ENCODE measurements around the gene TLE6.
"Not testable (repeated sequence)": the region's sequence is repeated elsewhere in the genome, so short reads cannot be mapped to it uniquely, and the experiment has no call there.

Gene TLE6

GRCh38 chr19:3029065-3029923 is 51.9 kb downstream of the TLE6 start, which contains the start of gene TLE2:
Gene TLE2 (minus strand): TSS chr19:3029280. CDS start chr19:3028904, 376 bp downstream.
- no peak for DNase-seq (ENCODE audit: low spot score)

GRCh38 chr19:3031607-3031867 is 54.2 kb downstream of the TLE6 start:
- DNase-seq (ENCODE audit: low spot score) = no peak

GRCh38 chr19:3033595-3034405 is 56.4 kb downstream of the TLE6 start:
- no peak for DNase-seq (ENCODE audit: low spot score)

- DNase-seq (ENCODE audit: low spot score) = no peak
Measured at GRCh38 chr19:3034406-3034655, 57.0 kb downstream of the TLE6 start.

GRCh38 chr19:3034656-3035541 is 57.5 kb downstream of the TLE6 start:
- DNase-seq (ENCODE audit: low spot score) = peak; percentile 61

- peak; percentile 99 for DNase-seq (ENCODE audit: low spot score)
Measured at GRCh38 chr19:3035542-3036118, 58.3 kb downstream of the TLE6 start.

- DNase-seq (ENCODE audit: low spot score) = peak; percentile 95
Measured at GRCh38 chr19:3036119-3036976, 59.0 kb downstream of the TLE6 start.

- DNase-seq (ENCODE audit: low spot score) = not testable (repeated sequence)
Measured at GRCh38 chr19:3036977-3037544, 59.7 kb downstream of the TLE6 start.

GRCh38 chr19:3038214-3038613 is 60.9 kb downstream of the TLE6 start:
- no peak for DNase-seq (ENCODE audit: low spot score)

GRCh38 chr19:3039125-3039524 is 61.8 kb downstream of the TLE6 start:
- DNase-seq (ENCODE audit: low spot score) = no peak

- DNase-seq (ENCODE audit: low spot score) = peak; percentile 51
Measured at GRCh38 chr19:3039641-3040077, 62.3 kb downstream of the TLE6 start.

- no peak for DNase-seq (ENCODE audit: low spot score)
Measured at GRCh38 chr19:3041327-3041726, 64.0 kb downstream of the TLE6 start.

- DNase-seq (ENCODE audit: low spot score) = no peak
Measured at GRCh38 chr19:3041761-3042620, 64.6 kb downstream of the TLE6 start.

GRCh38 chr19:3042621-3043267 is 65.4 kb downstream of the TLE6 start:
- no peak for DNase-seq (ENCODE audit: low spot score)
